ENCODE results near the gene CACNA1D.

DNA sequence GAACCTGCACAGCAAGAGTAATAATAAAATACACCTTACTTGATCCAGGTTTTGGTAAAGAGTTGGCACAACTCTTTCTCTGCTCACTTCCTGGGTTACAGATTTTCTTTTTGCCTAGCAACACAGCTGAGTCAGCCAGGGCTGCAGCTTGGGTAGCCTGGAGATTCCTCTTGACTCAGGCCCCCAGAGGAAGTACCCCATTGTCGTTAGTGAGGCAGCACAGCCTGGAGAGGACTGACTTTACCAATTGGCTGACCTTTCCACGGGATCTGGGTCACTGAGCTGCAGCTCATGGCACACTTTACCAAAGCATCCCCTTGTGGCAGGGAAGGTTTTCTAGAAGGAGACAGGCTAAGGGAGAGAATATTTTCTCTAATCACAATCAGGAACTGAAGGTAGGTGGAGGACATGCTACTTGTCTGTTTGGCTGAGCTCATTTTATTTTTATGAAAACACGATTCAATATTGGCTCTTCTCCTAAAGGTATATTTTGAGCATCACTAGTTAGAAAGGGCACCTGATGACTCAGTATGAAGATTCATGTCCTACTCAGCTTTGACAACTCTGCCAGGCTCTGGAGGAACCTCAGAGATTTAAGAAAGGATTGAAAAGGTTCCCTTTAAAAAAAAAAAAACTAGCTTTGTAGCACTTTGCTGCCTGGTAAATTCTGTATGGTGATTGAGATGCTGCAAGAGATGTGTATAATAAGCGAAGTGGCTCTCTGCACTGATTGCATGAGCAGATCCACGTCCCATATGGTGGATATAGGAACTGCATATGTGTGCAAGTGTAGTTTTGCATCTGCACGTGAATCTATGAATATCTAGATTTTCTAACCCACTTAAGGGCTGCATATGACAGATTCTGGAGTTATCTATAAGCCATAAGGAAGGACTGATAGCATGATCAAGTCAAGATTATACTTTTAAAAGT lies 227.0 kb downstream of the CACNA1D start:
- no peak for TF ChIP-seq CTCF (IDR thresholded peaks at IDR 0.05)
- TF ChIP-seq POLR2AphosphoS5 (IDR thresholded peaks at IDR 0.05), result no peak
- TF ChIP-seq POLR2A (IDR thresholded peaks at IDR 0.05), result no peak
